ENCODE data around the gene FBRSL1. TPM values are rescaled to one million over a fixed set of nuclear protein-coding genes. Genes with fewer than 3 reads are reported as not detected.

The FBRSL1 gene
- total RNA-seq, 4 donors from 2014 or later: 13.8 to 31.5 (median 16.1) TPM

DNA sequence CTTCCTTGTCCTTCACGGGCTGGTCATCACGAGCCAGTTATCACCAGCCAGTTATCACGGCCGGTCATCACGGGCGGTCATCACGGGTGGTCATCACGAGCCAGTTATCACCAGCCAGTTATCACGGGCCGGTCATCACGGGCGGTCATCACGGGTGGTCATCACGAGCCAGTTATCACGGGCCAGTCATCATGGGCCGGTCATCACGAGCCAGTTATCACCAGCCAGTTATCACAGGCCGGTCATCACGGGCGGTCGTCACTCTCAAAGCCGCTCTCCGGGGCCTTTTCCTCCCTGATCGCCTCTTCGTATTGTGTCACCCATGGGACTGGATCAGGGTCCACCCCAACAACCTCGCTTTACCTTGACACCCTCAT is 13.9 kb upstream of the FBRSL1 start:
- WGBS, 2 donors: 87 to 90% methylated on average over 26 of the region's 26 CpGs

DNA sequence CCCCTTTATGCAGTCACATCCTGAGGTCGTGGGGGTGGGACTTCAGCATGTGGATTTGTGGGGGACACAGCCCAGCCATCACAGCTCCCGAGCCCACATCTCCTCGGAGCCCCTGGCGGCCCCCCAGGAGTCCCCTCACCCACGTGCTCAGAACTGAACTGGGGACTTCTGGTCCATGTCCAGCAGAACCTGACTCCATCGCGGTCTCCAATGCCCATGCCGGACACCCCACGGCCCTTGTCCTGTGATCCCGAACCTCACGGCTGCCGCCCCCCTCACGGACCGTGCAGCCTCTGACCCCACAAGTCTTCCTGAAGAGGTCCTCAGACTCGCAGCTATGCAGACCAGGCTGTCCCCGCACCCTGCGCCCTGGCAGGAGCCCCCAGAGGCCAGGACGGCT is 13.5 kb upstream of the FBRSL1 start:
- no peak for DNase-seq (ENCODE audit: low spot score in 2 of 2)
- no peak overlapping the region for H3K27ac ChIP-seq
- H3K4me3 ChIP-seq: no peak overlapping the region
- TF ChIP-seq, protein P1, sequence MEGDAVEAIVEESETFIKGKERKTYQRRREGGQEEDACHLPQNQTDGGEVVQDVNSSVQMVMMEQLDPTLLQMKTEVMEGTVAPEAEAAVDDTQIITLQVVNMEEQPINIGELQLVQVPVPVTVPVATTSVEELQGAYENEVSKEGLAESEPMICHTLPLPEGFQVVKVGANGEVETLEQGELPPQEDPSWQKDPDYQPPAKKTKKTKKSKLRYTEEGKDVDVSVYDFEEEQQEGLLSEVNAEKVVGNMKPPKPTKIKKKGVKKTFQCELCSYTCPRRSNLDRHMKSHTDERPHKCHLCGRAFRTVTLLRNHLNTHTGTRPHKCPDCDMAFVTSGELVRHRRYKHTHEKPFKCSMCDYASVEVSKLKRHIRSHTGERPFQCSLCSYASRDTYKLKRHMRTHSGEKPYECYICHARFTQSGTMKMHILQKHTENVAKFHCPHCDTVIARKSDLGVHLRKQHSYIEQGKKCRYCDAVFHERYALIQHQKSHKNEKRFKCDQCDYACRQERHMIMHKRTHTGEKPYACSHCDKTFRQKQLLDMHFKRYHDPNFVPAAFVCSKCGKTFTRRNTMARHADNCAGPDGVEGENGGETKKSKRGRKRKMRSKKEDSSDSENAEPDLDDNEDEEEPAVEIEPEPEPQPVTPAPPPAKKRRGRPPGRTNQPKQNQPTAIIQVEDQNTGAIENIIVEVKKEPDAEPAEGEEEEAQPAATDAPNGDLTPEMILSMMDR (IDR thresholded peaks at IDR 0.05): no peak
- TF ChIP-seq EP300 (IDR thresholded peaks at IDR 0.05): no peak
- no peak for TF ChIP-seq POLR2A (IDR thresholded peaks at IDR 0.05)
- H3K36me3 ChIP-seq: no peaks in the 10 kb centered on the region
- 87 to 88% methylated on average over 18 of the region's 18 CpGs for WGBS, 2 donors
- peaks cover 0 to 29% of the 10 kb centered on the region in 2 donors for H3K27me3 ChIP-seq
- H3K9me3 ChIP-seq: peaks cover 0 to 6% (median 0%) of the 10 kb centered on the region in 4 donors
- no peaks in the 10 kb centered on the region for H3K4me1 ChIP-seq

More for the DNA sequence above, 13.9 kb upstream of the FBRSL1 start:
- H3K4me1 ChIP-seq: no peaks in the 10 kb centered on the region
- H3K4me3 ChIP-seq: no peak overlapping the region
- TF ChIP-seq POLR2A (IDR thresholded peaks at IDR 0.05): no peak
- TF ChIP-seq EP300 (IDR thresholded peaks at IDR 0.05): no peak
- TF ChIP-seq, protein P1 (IDR thresholded peaks at IDR 0.05): no peak
- peaks cover 0 to 26% of the 10 kb centered on the region in 2 donors for H3K27me3 ChIP-seq
- DNase-seq (ENCODE audit: low spot score in 2 of 2): no peak
- H3K27ac ChIP-seq: no peak overlapping the region
- no peaks in the 10 kb centered on the region for H3K36me3 ChIP-seq
- peaks cover 0 to 6% (median 0%) of the 10 kb centered on the region in 4 donors for H3K9me3 ChIP-seq

DNA sequence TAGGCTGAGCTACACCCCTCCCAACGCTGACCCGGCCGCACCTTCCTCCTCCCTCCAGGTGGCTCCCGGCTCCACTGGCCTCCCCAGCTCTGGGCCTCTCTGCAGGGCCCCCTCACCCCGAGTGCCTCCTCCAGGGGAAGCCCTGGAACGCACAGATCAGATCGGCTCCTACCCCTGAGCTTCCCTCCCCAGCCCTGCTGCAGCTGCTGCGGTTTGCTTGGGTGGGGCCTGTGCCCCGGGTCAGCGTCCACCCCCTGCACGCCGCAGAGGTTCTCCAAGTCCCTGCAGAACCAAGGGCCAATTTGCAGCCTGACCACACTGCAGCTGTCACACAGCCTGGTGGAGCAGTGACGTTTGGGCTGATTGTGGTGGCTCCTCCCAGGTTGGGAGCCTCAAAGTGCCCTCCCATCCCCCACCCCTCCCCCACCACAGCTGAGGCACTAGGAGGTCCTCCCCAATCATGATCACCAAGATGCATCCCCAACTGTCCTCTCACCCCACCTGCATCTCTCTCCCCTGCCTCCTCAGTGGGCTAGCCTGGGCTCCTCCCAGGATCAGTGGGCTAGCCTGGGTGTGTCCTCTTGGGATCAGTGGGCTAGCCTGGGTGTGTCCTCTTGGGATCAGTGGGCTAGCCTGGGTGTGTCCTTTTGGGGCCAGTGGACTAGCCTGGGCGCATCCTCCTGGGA is 12.8 kb upstream of the FBRSL1 start:
- peaks cover 0 to 29% of the 10 kb centered on the region in 2 donors for H3K27me3 ChIP-seq
- no peak overlapping the region for H3K27ac ChIP-seq
- H3K9me3 ChIP-seq: peaks cover 0 to 6% (median 0%) of the 10 kb centered on the region in 4 donors
- H3K36me3 ChIP-seq: no peaks in the 10 kb centered on the region
- no peaks in the 10 kb centered on the region for H3K4me1 ChIP-seq
- TF ChIP-seq, protein P1 (IDR thresholded peaks at IDR 0.05): no peak
- TF ChIP-seq POLR2A (IDR thresholded peaks at IDR 0.05) (no peak), EP300 (IDR thresholded peaks at IDR 0.05) (no peak)
- H3K4me3 ChIP-seq: no peak overlapping the region
- WGBS, 2 donors: 59 to 68% methylated on average over 8 to 14 of the region's 14 CpGs
- DNase-seq (ENCODE audit: low spot score in 2 of 2): no peak

DNA sequence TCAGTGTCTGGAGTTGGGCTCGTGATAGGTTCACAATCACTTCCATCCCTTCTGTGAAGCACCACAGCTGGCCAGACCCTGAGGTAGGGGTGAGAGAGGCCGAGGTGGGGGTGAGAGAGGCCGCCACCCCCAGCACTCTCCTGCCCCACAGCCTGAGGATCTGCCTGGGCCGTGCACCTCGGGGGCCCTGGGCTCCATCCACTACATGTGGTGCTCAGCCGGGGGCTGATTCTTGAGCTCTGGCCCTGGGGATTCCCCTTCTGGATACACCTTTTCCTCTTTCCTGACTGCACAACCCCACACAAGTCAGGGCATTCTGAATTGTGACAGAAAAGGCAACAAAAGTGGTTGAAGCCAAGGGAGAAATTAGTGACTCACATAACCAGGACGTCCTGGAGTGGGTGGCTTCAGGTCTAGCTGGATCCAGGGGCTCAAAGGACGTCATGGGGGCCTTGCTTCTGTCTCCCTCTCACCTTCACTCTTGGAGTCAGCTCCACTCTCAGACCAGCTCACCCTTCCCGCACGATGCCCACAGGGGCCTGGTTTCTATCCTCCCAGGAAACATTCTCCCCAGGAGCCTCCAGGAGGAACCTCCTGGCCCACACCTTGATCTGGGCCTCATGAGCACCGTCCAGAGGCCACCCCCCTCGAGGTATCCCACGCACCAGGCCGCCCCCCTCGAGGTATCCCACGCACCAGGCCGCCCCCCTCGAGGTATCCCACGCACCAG is 12.1 kb upstream of the FBRSL1 start:
- DNase-seq (ENCODE audit: low spot score in 2 of 2): no peak
- WGBS, 2 donors: 83 to 84% methylated on average over 16 to 19 of the region's 19 CpGs
- TF ChIP-seq EP300 (IDR thresholded peaks at IDR 0.05) (no peak), POLR2A (IDR thresholded peaks at IDR 0.05) (no peak)
- TF ChIP-seq, protein P1 (IDR thresholded peaks at IDR 0.05): no peak
- Histone ChIP-seq H3K4me1 (no peaks in the 10 kb centered on the region), H3K4me3 (no peak overlapping the region), H3K36me3 (no peaks in the 10 kb centered on the region), H3K9me3 (peaks cover 0 to 6% (median 0%) of the 10 kb centered on the region in 4 donors), H3K27ac (no peak overlapping the region), H3K27me3 (peaks cover 0 to 25% of the 10 kb centered on the region in 2 donors)

DNA sequence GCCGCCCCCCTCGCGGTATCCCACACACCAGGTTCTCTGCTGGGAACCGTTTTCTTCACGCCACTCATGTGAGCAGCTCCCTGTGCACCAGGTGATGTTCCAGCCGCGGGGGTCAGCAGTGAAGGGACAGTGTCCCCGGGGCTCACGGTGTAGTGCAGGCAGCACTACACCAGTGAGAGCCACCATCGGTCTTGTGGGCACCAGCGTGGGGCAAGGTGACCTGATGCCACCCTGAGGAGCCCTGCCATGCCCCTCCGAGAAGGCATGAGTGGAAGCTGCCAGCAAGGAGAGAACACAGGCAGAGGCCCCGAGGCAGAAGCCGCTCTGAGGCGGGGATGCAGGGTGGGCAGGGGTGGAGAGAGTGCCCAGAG is 11.5 kb upstream of the FBRSL1 start:
- 82 to 83% methylated on average over 15 of the region's 15 CpGs for WGBS, 2 donors
- TF ChIP-seq, protein P1 (IDR thresholded peaks at IDR 0.05): no peak
- TF ChIP-seq EP300 (IDR thresholded peaks at IDR 0.05): no peak
- TF ChIP-seq POLR2A (IDR thresholded peaks at IDR 0.05): no peak
- Histone ChIP-seq H3K4me1 (no peaks in the 10 kb centered on the region), H3K9me3 (peaks cover 0 to 6% (median 0%) of the 10 kb centered on the region in 4 donors), H3K36me3 (no peaks in the 10 kb centered on the region), H3K27ac (no peak overlapping the region), H3K4me3 (no peak overlapping the region), H3K27me3 (peaks cover 0 to 25% of the 10 kb centered on the region in 2 donors)
- no peak for DNase-seq (ENCODE audit: low spot score in 2 of 2)
